Activated CD8-positive, alpha-beta T cell treated with anti-CD3 and anti-CD28 coated beads, Interleukin-2, amount 10 ng/mL, durations not matched to agents 7 days and 5 days (primary cell): ENCODE measurements around the gene DDX51. TPM values are rescaled to one million over a fixed set of nuclear protein-coding genes. Genes with fewer than 3 reads are reported as not detected.

Source experiments
- ATAC-seq: fragments of 150-1000 bp; cut with Tn5 transposase; one replicate; pipeline ENCODE4 v1.10.0; 2021; ENCODE audit warnings: moderate library complexity
- CTCF ChIA-PET: fragments of 350-600 bp; sonication (Branson Sonifier 250); formaldehyde crosslinking; loops from one replicate; lab custom pipeline; 2021; ENCODE audit warnings: antibody characterized with exemption; lab: Charles Lee
- POLR2A ChIA-PET: fragments of 350-600 bp; sonication (Branson Sonifier 250); formaldehyde crosslinking; loops from one replicate; lab custom pipeline; 2021; ENCODE audit warnings: antibody characterized with exemption; lab: Charles Lee
- DNase-seq: peaks from one replicate; pipeline ENCODE4 v3.0.0-alpha.2; 2020
- H3K27ac Mint-ChIP-seq: one replicate; pipeline ENCODE4 v1.8.0; 2021; ENCODE audit warnings: mild to moderate bottlenecking, mixed read lengths
- H3K27me3 Mint-ChIP-seq: one replicate; pipeline ENCODE4 v1.8.0; 2021; ENCODE audit warnings: low read depth, mixed read lengths
- H3K36me3 Mint-ChIP-seq: one replicate; pipeline ENCODE4 v1.8.0; 2021; ENCODE audit warnings: low read depth, mixed read lengths
- H3K4me1 Mint-ChIP-seq: one replicate; pipeline ENCODE4 v1.8.0; 2021; ENCODE audit warnings: low read depth, mixed read lengths
- H3K4me3 Mint-ChIP-seq: one replicate; pipeline ENCODE4 v1.8.0; 2021; ENCODE audit warnings: mild to moderate bottlenecking, mixed read lengths
- H3K9me3 Mint-ChIP-seq: one replicate; pipeline ENCODE4 v1.8.0; 2022; ENCODE audit warnings: mixed read lengths; ENCODE audit not compliant: insufficient read depth
- total RNA-seq, 2 experiments: library from RNA; stranded (reverse); gene quantifications; one replicate each; pipeline ENCODE4 v1.2.3, GENCODE V29; 2021

DDX51 gene
- total RNA-seq, 2 experiments from 2014 or later: 27.6 to 28.4 TPM

DNA sequence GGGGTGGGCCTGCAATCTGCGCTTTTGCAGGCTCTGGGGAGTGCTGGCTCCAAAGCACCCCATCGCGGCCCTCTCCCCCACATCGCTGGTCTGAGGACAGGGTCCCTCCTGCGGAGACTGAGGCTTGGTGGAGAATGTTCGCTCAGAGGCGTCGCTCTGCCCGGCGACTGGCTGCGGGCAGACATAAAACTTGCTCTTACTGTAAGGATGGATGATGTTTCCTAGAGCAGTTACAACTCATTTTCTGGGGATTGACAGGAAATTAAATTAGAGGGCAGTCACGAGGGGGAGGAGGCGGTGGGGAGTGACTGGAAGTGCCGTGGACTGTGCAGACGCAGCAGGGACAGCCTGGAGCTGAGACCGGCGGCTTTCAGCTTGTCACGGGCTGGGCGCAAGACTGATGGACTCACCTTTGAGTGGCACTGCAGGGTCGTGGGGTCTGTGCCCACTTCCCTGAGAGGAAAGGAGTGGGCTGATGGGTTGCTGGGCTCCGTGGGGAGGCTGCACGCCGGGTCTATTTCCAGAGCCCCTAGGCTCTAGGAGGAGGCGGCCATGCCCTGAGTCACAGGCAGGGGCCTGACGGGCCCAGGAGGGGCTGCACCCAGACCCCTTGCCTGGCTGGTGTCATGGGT is 32.9 kb upstream of the DDX51 start:
- Mint-ChIP-seq H3K9me3 (no peaks in the 10 kb centered on the region), H3K27ac (no peak overlapping the region), H3K27me3 (peaks cover 9% of the 10 kb centered on the region), H3K4me3 (no peak overlapping the region), H3K4me1 (peaks cover 54% of the 10 kb centered on the region), H3K36me3 (no peaks in the 10 kb centered on the region)
- DNase-seq (no peak), ATAC-seq (no peak)
- POLR2A ChIA-PET: interaction anchor here (1.2 kb wide), 1 partner anchor 9 kb away, joined by 3 read pairs; no protein-coding TSS in a partner anchor
- CTCF ChIA-PET: no interaction called here

DNA sequence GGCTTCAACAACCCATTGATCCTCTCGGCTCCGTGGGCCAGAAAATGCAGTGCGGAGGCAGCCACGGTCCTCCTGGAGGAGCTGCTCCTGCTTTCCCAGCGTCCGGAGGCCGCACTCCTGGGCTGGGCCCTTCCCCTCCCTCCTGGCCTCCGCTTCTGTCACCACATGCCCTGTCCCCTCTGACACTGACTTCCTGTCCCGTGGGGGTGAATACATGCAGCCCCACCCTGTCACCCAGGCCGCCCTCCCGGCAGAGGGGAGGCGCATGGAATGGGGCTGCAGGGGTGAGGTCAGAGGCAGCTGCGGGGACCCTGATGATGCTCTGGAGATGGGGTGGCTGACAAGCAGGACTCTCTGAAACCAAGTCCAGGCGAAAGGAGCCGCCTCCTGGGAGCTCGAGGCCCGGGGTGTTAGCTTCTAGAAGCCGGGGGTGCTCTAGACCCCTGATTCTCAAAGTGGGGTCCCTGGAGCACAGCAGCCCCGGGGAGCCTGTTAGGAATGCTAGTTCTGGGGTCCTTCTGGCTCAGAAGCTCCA is 32.3 kb upstream of the DDX51 start:
- ATAC-seq: no peak
- no peak overlapping the region for H3K27ac Mint-ChIP-seq
- H3K36me3 Mint-ChIP-seq: no peaks in the 10 kb centered on the region
- peaks cover 54% of the 10 kb centered on the region for H3K4me1 Mint-ChIP-seq
- H3K27me3 Mint-ChIP-seq: peaks cover 9% of the 10 kb centered on the region
- H3K9me3 Mint-ChIP-seq: no peaks in the 10 kb centered on the region
- H3K4me3 Mint-ChIP-seq: no peak overlapping the region
- ChIA-PET POLR2A (no interaction called here), CTCF (no interaction called here)
- no peak for DNase-seq

DNA sequence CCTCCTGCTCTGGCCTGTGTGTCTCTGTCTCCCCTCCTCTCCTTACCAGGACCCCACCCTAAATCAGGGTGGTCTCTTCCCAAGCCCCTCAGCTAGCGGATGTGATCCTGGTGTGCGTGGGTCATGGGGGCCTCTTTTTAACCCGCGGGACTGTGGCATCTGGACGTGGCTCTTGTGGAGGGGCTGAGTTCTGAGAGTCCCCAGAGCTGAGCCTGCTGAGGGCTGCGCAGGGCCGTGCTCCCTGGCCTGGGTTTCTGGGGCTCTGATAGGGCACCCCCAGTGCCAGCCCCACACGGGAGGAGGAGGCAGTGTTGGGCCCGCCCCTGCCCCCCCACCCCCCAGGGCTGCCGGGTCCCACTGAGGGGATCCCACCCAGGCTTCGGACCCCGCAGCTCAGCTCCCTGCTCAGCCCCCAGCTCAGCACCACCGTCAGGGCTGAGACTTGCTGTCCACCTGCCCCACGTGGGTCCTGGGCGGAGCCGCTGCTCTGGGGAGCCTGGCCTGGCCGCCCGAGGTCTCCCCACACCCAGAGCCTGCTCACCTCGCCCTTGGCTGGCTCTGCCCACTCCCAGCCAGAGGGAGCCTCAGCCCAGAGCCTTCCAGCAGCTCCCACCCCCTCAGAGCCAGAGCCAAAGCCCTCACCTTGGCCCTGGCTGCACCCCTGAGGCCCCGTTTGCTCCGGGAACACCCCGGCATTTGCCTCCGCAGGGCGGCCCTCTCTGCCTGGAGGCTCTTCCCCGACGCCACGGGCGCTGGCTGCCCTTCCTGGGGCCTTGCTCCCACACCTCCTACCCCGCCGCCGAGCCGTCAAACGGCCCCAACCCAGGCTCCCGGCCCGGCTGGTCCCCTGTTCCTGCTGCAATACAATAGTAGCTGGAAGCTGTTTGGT is 31.6 kb upstream of the DDX51 start:
- Mint-ChIP-seq H3K27me3 (peaks cover 5% of the 10 kb centered on the region), H3K9me3 (no peaks in the 10 kb centered on the region), H3K4me3 (no peak overlapping the region), H3K27ac (no peak overlapping the region), H3K36me3 (no peaks in the 10 kb centered on the region), H3K4me1 (peaks cover 54% of the 10 kb centered on the region)
- DNase-seq (no peak), ATAC-seq (no peak)
- ChIA-PET CTCF (no interaction called here), POLR2A (no interaction called here)

DNA sequence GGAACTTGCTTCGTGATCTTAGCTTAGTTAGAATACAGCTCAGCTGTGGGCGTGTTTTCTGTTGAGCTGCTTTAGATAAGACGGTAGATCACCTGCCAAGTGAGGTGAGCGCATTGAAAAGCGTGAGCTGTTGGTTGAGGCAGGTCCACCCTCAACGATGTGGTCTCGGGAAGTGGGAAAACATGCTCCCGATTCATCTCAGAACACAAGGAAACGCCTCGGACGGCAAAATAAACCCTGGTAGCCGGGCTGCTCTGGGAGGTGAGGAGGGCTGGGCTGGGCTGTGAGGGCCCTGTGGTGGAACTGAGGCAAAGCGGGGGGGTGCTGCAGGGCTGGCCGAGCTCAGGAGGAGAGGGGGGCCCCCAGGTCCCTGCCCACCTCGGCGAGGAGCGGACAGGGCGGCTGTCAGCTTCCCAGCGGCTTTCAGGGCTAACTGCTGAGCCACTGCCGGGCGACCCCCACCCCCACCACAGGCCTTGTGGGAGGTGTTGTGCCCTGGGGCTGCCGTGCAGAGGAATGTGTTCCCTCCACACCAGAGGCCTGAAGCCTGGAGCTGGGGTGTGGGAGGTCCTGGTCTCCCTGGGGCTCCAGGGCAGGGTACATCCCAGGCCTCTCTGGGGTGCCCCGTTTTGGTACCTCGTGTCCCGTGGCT is 30.8 kb upstream of the DDX51 start:
- H3K4me1 Mint-ChIP-seq: peaks cover 51% of the 10 kb centered on the region
- DNase-seq (no peak), ATAC-seq (no peak)
- peaks cover 3% of the 10 kb centered on the region for H3K27me3 Mint-ChIP-seq
- no peaks in the 10 kb centered on the region for H3K36me3 Mint-ChIP-seq
- CTCF ChIA-PET: no interaction called here
- H3K4me3 Mint-ChIP-seq: no peak overlapping the region
- POLR2A ChIA-PET: no interaction called here
- H3K27ac Mint-ChIP-seq: peak overlapping the region; percentile 24
- no peaks in the 10 kb centered on the region for H3K9me3 Mint-ChIP-seq

DNA sequence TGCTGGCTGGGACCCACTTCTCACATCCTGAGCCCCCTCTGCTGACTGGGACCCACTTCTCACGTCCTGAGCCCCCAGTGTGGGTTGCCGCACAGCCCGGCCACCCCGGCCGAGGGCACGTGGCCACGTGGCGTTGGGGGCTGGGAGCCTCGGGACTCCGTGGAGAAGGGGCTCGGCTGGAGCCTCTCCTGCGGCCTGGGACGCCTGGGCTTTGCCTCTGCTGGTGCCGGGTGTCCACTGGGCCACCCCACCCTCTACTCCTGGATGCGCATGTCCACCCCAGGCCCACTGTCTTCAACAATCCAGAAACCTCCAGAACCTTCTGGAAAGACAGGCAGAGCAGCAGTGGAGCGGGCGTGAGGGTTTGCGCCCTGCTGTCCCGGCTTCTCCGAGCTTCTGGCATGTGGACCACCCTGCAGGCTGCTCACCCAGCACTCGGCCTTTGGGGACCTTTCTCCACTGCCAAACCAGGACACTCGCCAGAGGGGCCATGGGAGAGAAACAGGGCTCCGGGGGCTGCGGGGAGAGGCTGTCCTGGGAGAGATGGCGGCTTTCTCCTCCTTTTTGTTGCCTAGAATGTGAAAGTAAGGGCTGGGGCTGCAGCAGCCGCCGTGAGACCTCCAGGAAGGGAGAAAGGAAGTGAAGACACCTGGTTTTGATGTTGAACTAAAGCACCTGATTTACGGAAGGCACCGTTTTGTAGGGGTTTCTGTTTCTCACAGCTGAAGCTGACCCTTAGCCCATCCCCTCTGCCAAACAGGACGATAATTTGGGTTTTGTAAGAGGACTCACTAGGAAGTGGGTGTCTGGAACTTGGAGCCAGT is 30.1 kb upstream of the DDX51 start:
- ChIA-PET CTCF (no interaction called here), POLR2A (interaction anchor here (0.6 kb wide), 1 partner anchor 129 kb away, joined by 3 read pairs; no protein-coding TSS in a partner anchor)
- Mint-ChIP-seq H3K27me3 (peaks cover 2% of the 10 kb centered on the region), H3K4me3 (no peak overlapping the region), H3K4me1 (peaks cover 43% of the 10 kb centered on the region), H3K27ac (peak overlapping the region; percentile 24), H3K9me3 (no peaks in the 10 kb centered on the region), H3K36me3 (no peaks in the 10 kb centered on the region)
- ATAC-seq (no peak), DNase-seq (no peak)

DNA sequence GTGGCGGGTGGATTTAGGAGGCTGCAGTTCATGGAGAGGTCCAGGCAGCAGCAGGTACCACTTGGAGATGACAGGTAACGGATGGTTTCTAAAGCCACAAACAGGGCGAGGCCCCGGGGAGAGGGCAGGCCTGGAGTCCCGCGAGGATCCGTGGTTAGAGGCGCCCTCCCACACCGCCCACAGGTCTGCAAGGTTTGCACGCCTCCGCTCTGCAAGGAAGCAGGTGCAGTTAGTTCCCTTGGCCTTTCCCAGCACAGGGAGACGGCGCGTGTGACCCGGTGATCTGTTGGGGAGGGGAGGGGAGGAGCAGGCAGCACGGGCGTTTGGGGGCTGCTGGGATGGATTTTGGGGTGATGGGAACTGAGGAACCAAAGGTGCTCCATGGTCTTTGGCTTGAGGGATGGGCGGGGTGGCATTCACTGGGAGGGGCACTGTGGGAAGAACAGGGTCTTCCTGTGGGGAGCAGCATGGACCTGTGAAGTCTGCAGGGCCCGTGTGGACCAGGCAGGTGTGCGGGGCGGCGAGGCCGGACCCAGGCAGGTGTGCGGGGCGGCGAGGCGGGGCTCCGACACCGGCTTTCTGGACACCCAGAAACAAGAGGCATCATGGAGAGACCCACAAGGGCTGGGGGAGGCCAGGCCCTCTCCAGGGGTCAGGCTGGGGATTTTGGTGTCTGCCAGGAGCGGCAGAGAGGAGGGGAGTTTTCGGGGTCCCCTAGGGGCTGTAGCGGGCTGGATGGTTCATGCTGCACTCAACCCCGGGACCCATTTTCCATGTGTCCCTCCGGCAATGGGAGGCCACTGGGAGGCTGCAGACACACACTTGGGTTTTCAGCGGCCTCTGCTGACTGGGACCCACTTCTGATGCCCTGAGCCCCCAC is 29.3 kb upstream of the DDX51 start:
- Mint-ChIP-seq H3K4me3 (peak overlapping the region; percentile 48), H3K9me3 (no peaks in the 10 kb centered on the region), H3K36me3 (no peaks in the 10 kb centered on the region), H3K4me1 (peaks cover 35% of the 10 kb centered on the region), H3K27ac (peak overlapping the region; percentile 75), H3K27me3 (peaks cover 2% of the 10 kb centered on the region)
- ATAC-seq (peak; percentile 76), DNase-seq (peak; percentile 72)
- ChIA-PET CTCF (no interaction called here), POLR2A (interaction anchor here (0.6 kb wide), 1 partner anchor 128 kb away, joined by 3 read pairs; no protein-coding TSS in a partner anchor)

DNA sequence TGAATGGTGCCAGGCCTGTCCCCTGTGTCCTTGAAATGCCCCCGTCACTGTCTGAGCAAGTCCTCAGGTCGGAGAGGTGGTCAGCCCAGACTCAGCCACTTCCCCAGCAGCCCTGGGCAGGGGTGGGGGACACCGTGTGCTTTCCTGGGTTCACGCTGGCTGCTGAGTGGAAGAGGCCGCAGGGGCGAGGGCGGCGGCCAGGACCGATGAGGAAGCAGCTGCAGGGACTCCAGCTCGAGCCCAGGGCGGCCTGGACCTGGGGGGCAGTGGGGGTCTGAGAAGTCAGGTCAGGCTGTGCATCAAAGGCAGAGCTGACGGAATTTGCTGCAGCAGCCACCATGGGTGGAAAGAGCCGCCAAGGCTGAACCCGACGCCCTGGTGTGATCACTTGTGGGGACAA is 28.5 kb upstream of the DDX51 start:
- DNase-seq (no peak), ATAC-seq (no peak)
- Mint-ChIP-seq H3K4me3 (peak overlapping the region; percentile 48), H3K4me1 (peaks cover 32% of the 10 kb centered on the region), H3K9me3 (no peaks in the 10 kb centered on the region), H3K36me3 (no peaks in the 10 kb centered on the region), H3K27me3 (peaks cover 2% of the 10 kb centered on the region), H3K27ac (peak overlapping the region; percentile 75)
- CTCF ChIA-PET: no interaction called here
- POLR2A ChIA-PET: no interaction called here

DNA sequence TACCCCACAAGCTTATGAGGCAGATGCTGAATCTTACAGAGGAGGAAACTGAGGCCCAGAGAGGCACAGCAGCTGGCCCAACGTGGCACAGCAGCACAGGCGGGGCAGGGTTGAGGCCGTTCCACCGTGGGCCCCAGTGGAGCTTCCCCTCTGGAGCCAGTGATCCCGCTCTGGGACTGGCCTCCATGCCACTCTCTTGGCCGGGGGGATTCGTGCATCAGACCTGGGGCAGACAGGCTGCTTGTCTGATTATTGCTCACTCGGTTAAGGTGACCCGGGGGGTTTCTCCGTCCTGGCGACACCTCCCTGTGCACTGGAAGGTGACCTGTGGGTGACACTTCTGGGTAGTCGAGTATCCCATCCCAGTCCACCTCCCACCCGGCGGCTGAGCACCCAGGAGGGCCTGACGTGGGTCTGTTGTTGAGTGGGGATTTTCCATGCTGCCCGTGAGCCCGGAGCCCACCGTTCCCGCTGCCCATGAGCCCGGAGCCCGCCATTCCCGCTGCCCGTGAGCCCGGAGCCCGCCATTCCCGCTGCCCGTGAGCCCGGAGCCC is 27.9 kb upstream of the DDX51 start:
- no peak for DNase-seq
- Mint-ChIP-seq H3K4me3 (no peak overlapping the region), H3K4me1 (peaks cover 33% of the 10 kb centered on the region), H3K27me3 (peaks cover 2% of the 10 kb centered on the region), H3K27ac (no peak overlapping the region), H3K9me3 (no peaks in the 10 kb centered on the region), H3K36me3 (no peaks in the 10 kb centered on the region)
- POLR2A ChIA-PET: no interaction called here
- ATAC-seq: no peak
- CTCF ChIA-PET: no interaction called here

DNA sequence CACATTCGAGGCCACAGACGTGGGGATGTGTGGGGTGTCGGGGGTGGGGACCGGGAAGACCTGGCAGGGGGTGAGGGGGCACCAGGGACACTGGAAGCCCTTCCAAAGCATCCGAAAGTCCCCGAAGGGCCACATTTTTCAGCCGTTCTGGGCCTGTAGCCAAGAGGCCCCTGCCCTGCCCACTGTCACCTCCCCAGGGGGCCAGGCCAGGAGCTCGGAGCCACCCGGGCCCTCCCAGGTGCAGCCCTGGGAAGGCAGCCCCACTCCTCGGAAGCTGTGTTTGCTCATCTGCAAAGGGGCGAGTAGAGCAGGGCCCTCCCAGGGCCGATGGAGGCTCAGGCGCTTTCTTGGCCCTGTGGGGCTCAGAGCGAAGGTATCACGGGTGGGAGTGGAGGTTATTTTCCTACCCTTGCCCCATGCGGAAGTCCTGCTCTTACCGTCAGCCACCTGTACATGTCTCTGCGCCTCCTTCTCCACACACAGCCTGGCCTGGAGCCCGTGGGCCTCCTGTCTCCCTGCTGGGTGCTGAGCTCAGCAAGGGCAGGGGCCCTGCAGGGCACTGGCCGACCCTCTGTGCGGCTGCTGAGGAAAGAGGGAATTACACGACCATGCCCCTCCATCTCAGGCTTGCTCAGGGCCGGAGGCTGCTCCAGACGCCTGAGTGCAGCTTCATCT is 27.3 kb upstream of the DDX51 start:
- DNase-seq (no peak), ATAC-seq (no peak)
- H3K27me3 Mint-ChIP-seq: peaks cover 2% of the 10 kb centered on the region
- ChIA-PET POLR2A (interaction anchor here (1.0 kb wide), 1 partner anchor 18 kb away, joined by 3 read pairs; no protein-coding TSS in a partner anchor), CTCF (no interaction called here)
- no peaks in the 10 kb centered on the region for H3K9me3 Mint-ChIP-seq
- H3K4me3 Mint-ChIP-seq: no peak overlapping the region
- H3K4me1 Mint-ChIP-seq: peaks cover 29% of the 10 kb centered on the region
- H3K27ac Mint-ChIP-seq: no peak overlapping the region
- H3K36me3 Mint-ChIP-seq: no peaks in the 10 kb centered on the region
